HG03460 (cell line): Measurements from ENCODE around the gene NUP205.

Experiments used
- ATAC-seq: cut with Tn5 transposase; IDR thresholded peaks from one replicate; pipeline ENCODE4 v1.9.1; 2021; ENCODE audit not compliant: unreplicated experiment

The NUP205 gene

GRCh38 chr7:135693558-135693957 is 135.8 kb downstream of the NUP205 start:
- ATAC-seq = no peak

GRCh38 chr7:135697276-135698049 is 139.7 kb downstream of the NUP205 start:
- no peak for ATAC-seq
